ENCODE results near the gene RBM10. TPM values are rescaled to one million over a fixed set of nuclear protein-coding genes. Genes with fewer than 3 reads are reported as not detected.

RBM10 gene
- total RNA-seq, 1 experiment from 2014 or later = 55.8 TPM

GRCh38 chrX:47202877-47203276 lies 57.9 kb downstream of the RBM10 start:
- H3K36me3 Mint-ChIP-seq (ENCODE audit: insufficient read depth in 1 of 3, low read depth in 3 of 3) = peaks cover 92 to 100% (median 100%) of the 10 kb centered on the region in 3 experiments

More at GRCh38 chrX:47202877-47203276, 57.9 kb downstream of the RBM10 start:
- no peak for DNase-seq
- H2BK120ac ChIP-seq (ENCODE audit: low read depth, low read length, poor library complexity, severe bottlenecking) = no peak overlapping the region
- H4K91ac ChIP-seq (ENCODE audit: insufficient read length, low read depth, low read length) = no peak overlapping the region
- no peak overlapping the region for H2BK20ac ChIP-seq (ENCODE audit: low read depth, low read length, poor library complexity, severe bottlenecking)
- no peak overlapping the region for H3K18ac ChIP-seq (ENCODE audit: insufficient read length, low read depth, low read length)
- H2AK5ac ChIP-seq (ENCODE audit: insufficient read length, low read length) = no peak overlapping the region
- H3K4me2 ChIP-seq (ENCODE audit: insufficient read depth, insufficient read length, low read length) = no peak overlapping the region
- H2BK12ac ChIP-seq (ENCODE audit: insufficient read length, low read depth, low read length) = no peak overlapping the region
- no peak overlapping the region for H3K4ac ChIP-seq (ENCODE audit: low read depth, low read length)
- Mint-ChIP-seq H3K4me1 (peaks cover 10 to 11% of the 10 kb centered on the region in 2 experiments), H3K27me3 (ENCODE audit: low read depth) (no peaks in the 10 kb centered on the region), H3K4me3 (no peak overlapping the region; a peak in 1 of 5 replicates), H3K27ac (peak overlapping the region in 1 of 3 experiments; percentile 33; a peak in 2 of 7 replicates), H3K9me3 (no peaks in the 10 kb centered on the region; a peak in 1 of 5 replicates)
- no CpG with 5 or more reads among the region's 4 CpGs for WGBS (ENCODE audit: extremely low coverage, insufficient read length, low lambda C conversion rate)
- H3K23me2 ChIP-seq (ENCODE audit: insufficient read length, low read depth, low read length, poor library complexity, severe bottlenecking) = no peaks in the 10 kb centered on the region
- H3K27me3 ChIP-seq (ENCODE audit: insufficient read depth, low read length) = no peaks in the 10 kb centered on the region
- peaks cover 1% of the 10 kb centered on the region; the same call in 1 of the 2 replicates for H3K79me2 ChIP-seq (ENCODE audit: insufficient read depth, low read length)
- H4K8ac ChIP-seq (replicated peaks; ENCODE audit: insufficient read length, low read depth, low read length) = no peak overlapping the region
- H2BK5ac ChIP-seq (ENCODE audit: insufficient read length, low read length) = no peak overlapping the region
- no peaks in the 10 kb centered on the region; the same call in 1 of the 2 replicates for H3K4me1 ChIP-seq (ENCODE audit: insufficient read depth, low read length)
- H3K27ac ChIP-seq (ENCODE audit: insufficient read length, low read depth, low read length) = no peak overlapping the region
- H3T11ph ChIP-seq (ENCODE audit: low read length) = no peak overlapping the region
- H3K23ac ChIP-seq (ENCODE audit: insufficient read length, low read depth, low read length) = no peak overlapping the region
- H3K79me1 ChIP-seq (ENCODE audit: insufficient read depth, low read depth, low read length, poor library complexity, severe bottlenecking) = peaks cover 3% of the 10 kb centered on the region
- H3K14ac ChIP-seq (ENCODE audit: insufficient read depth, low read length) = no peak overlapping the region
- H2BK15ac ChIP-seq (ENCODE audit: low read depth, low read length) = no peak overlapping the region
- no peak overlapping the region for H3K9ac ChIP-seq (ENCODE audit: extremely low read depth, insufficient read length, low read length)
- no peaks in the 10 kb centered on the region for H3K9me3 ChIP-seq (ENCODE audit: control insufficient read depth, low read depth, low read length)
- TF ChIP-seq CTCF (conservative IDR thresholded peaks at IDR 0.05) = no peak
- no peak overlapping the region for H4K5ac ChIP-seq (ENCODE audit: insufficient read length, low read depth, low read length)
- no peaks in the 10 kb centered on the region for H4K20me1 ChIP-seq (ENCODE audit: control insufficient read depth, insufficient read depth, insufficient read length)
- no peak overlapping the region for H3K56ac ChIP-seq (ENCODE audit: insufficient read length, low read depth, low read length)
- no peak overlapping the region for H2AFZ ChIP-seq (ENCODE audit: low read length)
